H54 (cell line): ENCODE measurements around the gene IFNK.

Source experiments
- DNase-seq: peaks from one replicate; pipeline ENCODE4 v3.0.0; 2011; ENCODE audit warnings: low spot score, mixed read lengths; ENCODE audit not compliant: insufficient read length
- FAIRE-seq: peaks from 3 replicates; lab custom pipeline; 2011; peaks lifted over from hg19 to GRCh38; lab: Jason Lieb, UNC
- POLR2A ChIP-seq: IDR thresholded peaks from 2 replicates; pipeline ENCODE4 v1.6.1; 2011; ENCODE audit warnings: low read depth, mild to moderate bottlenecking, low read length

Gene IFNK

GRCh38 chr9:27563738-27564430 lies 39.8 kb downstream of the IFNK start:
- no peak for TF ChIP-seq POLR2A
- DNase-seq = no peak

DNA sequence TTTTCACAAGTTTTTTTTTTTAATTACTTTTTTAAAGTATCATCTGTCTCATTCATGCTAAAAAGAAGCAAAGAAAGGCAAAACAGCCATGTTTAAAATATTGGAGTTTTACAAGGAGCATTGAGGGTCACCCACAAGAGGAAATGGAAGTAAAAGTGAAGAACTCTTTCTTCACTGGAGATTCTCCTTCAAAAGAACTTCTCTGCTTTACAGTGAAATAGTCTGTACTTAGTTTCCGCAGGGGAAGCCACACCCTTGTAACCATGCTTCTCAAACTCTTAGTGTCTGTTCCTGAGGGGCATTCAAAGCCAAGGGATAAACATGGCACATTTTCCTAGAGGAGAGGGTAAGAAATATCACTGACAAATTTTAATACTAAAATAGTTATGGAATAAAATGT lies 40.6 kb downstream of the IFNK start:
- FAIRE-seq (no peak), DNase-seq (no peak)
- no peak for TF ChIP-seq POLR2A

More at GRCh38 chr9:27563738-27564430, 39.8 kb downstream of the IFNK start:
- peak; percentile 65 for FAIRE-seq

- no peak for FAIRE-seq
- no peak for TF ChIP-seq POLR2A
- DNase-seq = no peak
Measured at GRCh38 chr9:27565696-27566095, 41.6 kb downstream of the IFNK start.

DNA sequence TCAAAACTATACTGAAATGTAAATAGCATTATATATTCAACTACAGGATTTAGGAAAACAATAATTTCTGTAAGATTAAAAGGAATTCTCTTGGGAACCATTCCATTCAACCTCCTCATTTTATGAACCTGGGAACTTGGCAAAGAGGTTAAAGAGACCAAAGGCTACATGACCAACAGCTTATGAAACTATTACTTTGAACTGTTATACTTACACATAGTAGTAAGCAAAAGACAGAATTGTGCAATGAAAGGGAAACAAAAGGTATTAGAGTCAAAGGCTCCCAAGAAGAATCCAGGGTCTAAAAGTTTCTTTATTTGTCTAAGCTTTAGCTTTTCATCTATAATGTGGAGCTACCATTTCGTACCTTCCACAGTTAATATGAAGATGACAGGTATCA lies 42.0 kb downstream of the IFNK start:
- no peak for DNase-seq
- FAIRE-seq = no peak
- no peak for TF ChIP-seq POLR2A

- no peak for TF ChIP-seq POLR2A
- DNase-seq (no peak), FAIRE-seq (no peak)
Measured at GRCh38 chr9:27569406-27569805, 45.3 kb downstream of the IFNK start.

GRCh38 chr9:27571011-27571410 lies 46.9 kb downstream of the IFNK start:
- TF ChIP-seq POLR2A = no peak
- no peak for DNase-seq
- peak; percentile 53 for FAIRE-seq

DNA sequence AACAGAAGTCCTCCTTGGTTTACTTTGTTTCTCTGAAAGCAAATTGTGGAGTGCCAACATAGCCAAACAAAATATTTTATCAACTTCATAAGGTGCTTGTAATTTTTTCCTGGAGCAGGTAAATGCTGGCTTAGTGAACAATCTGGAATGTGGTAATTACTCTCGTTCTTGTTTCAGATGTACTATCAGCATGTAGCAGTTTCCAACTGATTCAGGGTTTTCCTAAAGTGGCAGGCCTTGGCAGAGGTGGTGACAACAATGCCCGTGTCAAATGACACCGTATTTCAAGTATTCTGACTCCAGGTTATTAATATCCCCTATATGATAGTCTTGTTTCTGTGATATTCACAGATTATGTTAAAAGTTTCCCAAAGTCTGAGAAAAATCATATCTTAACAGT lies 48.0 kb downstream of the IFNK start:
- no peak for DNase-seq
- TF ChIP-seq POLR2A = no peak
- peak; percentile 41 for FAIRE-seq

DNA sequence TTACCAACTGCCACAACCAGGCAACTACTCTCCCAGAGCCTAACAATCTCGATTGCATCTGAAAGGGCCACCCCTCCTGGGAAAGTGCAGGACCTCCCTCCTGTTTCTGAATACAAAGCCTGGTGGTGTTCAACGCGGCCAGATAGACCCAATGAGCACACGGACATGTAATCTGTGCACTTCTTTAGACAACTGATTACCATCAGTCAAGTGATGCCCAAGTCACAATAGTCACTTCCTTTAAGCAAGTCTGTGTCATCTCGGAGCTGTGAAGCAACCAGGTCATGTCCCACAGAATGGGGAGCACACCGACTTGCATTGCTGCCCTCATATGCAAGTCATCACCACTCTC lies 48.5 kb downstream of the IFNK start:
- DNase-seq (no peak), FAIRE-seq (peak; percentile 68)
- no peak for TF ChIP-seq POLR2A

DNA sequence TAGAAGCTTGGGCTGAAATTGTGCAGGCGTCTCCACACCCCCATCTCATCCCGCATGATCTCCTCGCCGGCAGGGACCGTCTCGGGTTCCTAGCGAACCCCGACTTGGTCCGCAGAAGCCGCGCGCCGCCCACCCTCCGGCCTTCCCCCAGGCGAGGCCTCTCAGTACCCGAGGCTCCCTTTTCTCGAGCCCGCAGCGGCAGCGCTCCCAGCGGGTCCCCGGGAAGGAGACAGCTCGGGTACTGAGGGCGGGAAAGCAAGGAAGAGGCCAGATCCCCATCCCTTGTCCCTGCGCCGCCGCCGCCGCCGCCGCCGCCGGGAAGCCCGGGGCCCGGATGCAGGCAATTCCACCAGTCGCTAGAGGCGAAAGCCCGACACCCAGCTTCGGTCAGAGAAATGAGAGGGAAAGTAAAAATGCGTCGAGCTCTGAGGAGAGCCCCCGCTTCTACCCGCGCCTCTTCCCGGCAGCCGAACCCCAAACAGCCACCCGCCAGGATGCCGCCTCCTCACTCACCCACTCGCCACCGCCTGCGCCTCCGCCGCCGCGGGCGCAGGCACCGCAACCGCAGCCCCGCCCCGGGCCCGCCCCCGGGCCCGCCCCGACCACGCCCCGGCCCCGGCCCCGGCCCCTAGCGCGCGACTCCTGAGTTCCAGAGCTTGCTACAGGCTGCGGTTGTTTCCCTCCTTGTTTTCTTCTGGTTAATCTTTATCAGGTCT lies 49.0 kb downstream of the IFNK start, which contains the start of gene C9orf72:
Gene C9orf72 (minus strand): TSS at position 564 of the 716 bp plus-strand sequence. CDS start 6,361 bp downstream, outside the sequence.
- TF ChIP-seq POLR2A = peak; percentile 59
- FAIRE-seq (no peak), DNase-seq (peak; percentile 77)

DNA sequence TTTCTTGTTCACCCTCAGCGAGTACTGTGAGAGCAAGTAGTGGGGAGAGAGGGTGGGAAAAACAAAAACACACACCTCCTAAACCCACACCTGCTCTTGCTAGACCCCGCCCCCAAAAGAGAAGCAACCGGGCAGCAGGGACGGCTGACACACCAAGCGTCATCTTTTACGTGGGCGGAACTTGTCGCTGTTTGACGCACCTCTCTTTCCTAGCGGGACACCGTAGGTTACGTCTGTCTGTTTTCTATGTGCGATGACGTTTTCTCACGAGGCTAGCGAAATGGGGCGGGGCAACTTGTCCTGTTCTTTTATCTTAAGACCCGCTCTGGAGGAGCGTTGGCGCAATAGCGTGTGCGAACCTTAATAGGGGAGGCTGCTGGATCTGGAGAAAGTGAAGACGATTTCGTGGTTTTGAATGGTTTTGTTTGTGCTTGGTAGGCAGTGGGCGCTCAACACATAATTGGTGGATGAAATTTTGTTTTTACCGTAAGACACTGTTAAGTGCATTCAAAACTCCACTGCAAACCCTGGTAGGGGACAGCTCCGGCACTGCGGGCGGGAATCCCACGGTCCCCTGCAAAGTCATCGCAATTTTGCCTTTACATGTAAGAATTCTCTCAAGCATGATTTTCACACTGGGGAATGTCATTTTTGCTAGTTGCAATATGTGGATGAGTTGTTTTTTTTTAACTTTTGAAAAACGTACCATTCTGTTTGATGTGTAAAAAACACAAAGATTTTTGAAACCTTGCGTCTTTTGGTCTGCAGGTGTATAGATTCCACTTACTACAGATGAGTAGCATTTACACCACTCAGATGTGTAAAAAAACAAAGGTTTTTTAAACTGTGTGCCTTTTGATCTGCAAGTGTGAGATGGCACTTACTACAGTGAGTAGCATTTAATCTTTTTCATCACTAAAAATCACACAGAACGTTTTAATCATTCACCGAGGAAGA lies 49.8 kb downstream of the IFNK start:
- TF ChIP-seq POLR2A = no peak
- peak; percentile 100 for FAIRE-seq
- peak; percentile 86 for DNase-seq
